ENCODE data around the gene AKR7A3.

DNA sequence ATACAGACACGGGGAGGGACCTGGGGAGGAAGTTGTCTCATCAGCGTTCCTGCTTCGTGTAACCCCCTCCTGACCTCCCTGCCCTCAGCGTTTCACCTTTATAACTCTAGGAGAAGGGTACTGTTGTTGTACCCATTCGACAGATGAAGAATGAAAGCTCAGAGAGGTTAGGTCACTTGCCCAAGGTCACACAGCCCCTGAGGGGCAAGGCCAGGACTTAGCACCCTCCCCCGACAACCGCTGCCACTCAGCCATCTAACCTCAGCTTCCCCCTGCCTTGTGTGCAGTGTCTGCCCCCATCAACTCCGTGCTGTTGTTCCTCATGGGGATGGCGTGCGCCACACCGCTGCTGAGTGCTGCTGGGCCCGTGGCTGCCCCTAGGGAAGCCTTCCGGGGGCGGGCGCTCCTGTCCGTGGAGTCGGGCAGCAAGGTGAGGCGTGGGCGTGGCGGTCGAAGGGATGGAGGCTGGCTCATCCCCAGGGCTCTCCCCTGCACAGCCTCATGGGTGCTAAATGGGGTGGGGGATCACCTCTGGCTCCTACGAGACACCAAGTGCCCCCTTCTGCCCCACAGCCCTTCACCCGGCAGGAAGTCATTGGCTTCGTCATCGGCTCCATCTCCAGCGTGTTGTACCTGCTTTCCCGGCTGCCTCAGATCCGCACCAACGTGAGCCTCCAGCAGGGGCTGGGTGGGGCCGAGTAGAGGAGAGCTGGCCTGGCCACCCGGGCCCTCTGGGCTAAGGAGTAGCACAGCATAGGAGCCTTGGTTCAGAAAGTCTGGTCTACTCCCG is 37.6 kb upstream of the AKR7A3 start:
- TF ChIP-seq, protein P1, sequence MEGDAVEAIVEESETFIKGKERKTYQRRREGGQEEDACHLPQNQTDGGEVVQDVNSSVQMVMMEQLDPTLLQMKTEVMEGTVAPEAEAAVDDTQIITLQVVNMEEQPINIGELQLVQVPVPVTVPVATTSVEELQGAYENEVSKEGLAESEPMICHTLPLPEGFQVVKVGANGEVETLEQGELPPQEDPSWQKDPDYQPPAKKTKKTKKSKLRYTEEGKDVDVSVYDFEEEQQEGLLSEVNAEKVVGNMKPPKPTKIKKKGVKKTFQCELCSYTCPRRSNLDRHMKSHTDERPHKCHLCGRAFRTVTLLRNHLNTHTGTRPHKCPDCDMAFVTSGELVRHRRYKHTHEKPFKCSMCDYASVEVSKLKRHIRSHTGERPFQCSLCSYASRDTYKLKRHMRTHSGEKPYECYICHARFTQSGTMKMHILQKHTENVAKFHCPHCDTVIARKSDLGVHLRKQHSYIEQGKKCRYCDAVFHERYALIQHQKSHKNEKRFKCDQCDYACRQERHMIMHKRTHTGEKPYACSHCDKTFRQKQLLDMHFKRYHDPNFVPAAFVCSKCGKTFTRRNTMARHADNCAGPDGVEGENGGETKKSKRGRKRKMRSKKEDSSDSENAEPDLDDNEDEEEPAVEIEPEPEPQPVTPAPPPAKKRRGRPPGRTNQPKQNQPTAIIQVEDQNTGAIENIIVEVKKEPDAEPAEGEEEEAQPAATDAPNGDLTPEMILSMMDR (IDR thresholded peaks at IDR 0.05), result no peak
- TF ChIP-seq POLR2A (IDR thresholded peaks at IDR 0.05), result no peak

All from right lobe of liver (tissue), 4 donors.